A172 (cell line): ENCODE data around the gene BORCS5. TPM values are rescaled to one million over a fixed set of nuclear protein-coding genes. Genes with fewer than 3 reads are reported as not detected.
A peak's percentile ranks its signal among the peaks of the same experiment; 100 is the strongest.
"Not testable (repeated sequence)": the region's sequence is repeated elsewhere in the genome, so short reads cannot be mapped to it uniquely, and the experiment has no call there.

Experiments used
- DNase-seq: peaks from one replicate; pipeline ENCODE4 v3.0.0-alpha.2; 2015; ENCODE audit warnings: low spot score
- total RNA-seq: library from RNA; depleted of rRNA; stranded (reverse); fragments of >200 nt; shearing (Covaris generic); gene quantifications from 2 replicates; pipeline ENCODE4 v1.2.3, GENCODE V29; 2014; rRNA removed

The BORCS5 gene
- total RNA-seq: 5.2 and 12.2 TPM in 2 replicates

GRCh38 chr12:12356896-12357718 lies at the start of gene BORCS5:
TSS of gene BORCS5 (plus strand) at chr12:12357078. CDS start at chr12:12357452, 374 bp downstream.
- DNase-seq: peak; percentile 80

- not testable (repeated sequence) for DNase-seq
Observed at GRCh38 chr12:12310695-12311094, 46.2 kb upstream of the BORCS5 start.

GRCh38 chr12:12315838-12316237 lies 41.0 kb upstream of the BORCS5 start:
- no peak for DNase-seq

- DNase-seq: no peak
Observed at GRCh38 chr12:12319451-12320183, 37.3 kb upstream of the BORCS5 start.

GRCh38 chr12:12323118-12323517 lies 33.8 kb upstream of the BORCS5 start:
- no peak for DNase-seq

- no peak for DNase-seq
Observed at GRCh38 chr12:12323591-12323990, 33.3 kb upstream of the BORCS5 start.

GRCh38 chr12:12326262-12326661 lies 30.6 kb upstream of the BORCS5 start:
- DNase-seq: no peak

GRCh38 chr12:12327802-12328201 lies 29.1 kb upstream of the BORCS5 start:
- DNase-seq: peak; percentile 60

- DNase-seq: no peak
Observed at GRCh38 chr12:12331244-12331771, 25.6 kb upstream of the BORCS5 start.

GRCh38 chr12:12331896-12332295 lies 25.0 kb upstream of the BORCS5 start:
- DNase-seq: no peak

GRCh38 chr12:12333407-12334366 lies 23.2 kb upstream of the BORCS5 start:
- DNase-seq: peak; percentile 81

GRCh38 chr12:12334367-12335040 lies 22.4 kb upstream of the BORCS5 start:
- DNase-seq: peak; percentile 32

GRCh38 chr12:12336049-12336411 lies 20.8 kb upstream of the BORCS5 start:
- DNase-seq: no peak

- no peak for DNase-seq
Observed at GRCh38 chr12:12336511-12336910, 20.4 kb upstream of the BORCS5 start.

GRCh38 chr12:12338527-12339168 lies 18.2 kb upstream of the BORCS5 start:
- peak; percentile 16 for DNase-seq

- no peak for DNase-seq
Observed at GRCh38 chr12:12349711-12350665, 6.9 kb upstream of the BORCS5 start, which contains the start of gene MANSC1. TSS of gene MANSC1 (minus strand) at chr12:12350242. CDS start at chr12:12343314, 6,928 bp downstream.

GRCh38 chr12:12350868-12351463 lies 5.9 kb upstream of the BORCS5 start:
- no peak for DNase-seq

- DNase-seq: not testable (repeated sequence)
Observed at GRCh38 chr12:12351468-12352185, 5.3 kb upstream of the BORCS5 start.
